Effector memory CD8-positive, alpha-beta T cell (primary cell): ENCODE results near the gene CACNG7.

Experiments used
- ATAC-seq: fragments of 150-1000 bp; cut with Tn5 transposase; replicated peaks from 2 replicates; pipeline ENCODE4 v1.10.0; 2021; ENCODE audit warnings: mild to moderate bottlenecking, moderate library complexity
- DNase-seq, 3 experiments: peaks; one replicate each; pipeline ENCODE4 v3.0.0; 2021
- H3K27ac Mint-ChIP-seq, 2 donors: one replicate each; pipeline ENCODE4 v1.8.0; 2022; ENCODE audit warnings: mild to moderate bottlenecking in 2 of 2, mixed read lengths in 2 of 2, moderate library complexity in 2 of 2
- H3K27me3 Mint-ChIP-seq, 2 donors: one replicate each; pipeline ENCODE4 v1.8.0; 2022; ENCODE audit warnings: mixed read lengths in 2 of 2
- H3K36me3 Mint-ChIP-seq: one replicate; pipeline ENCODE4 v1.8.0; 2022; ENCODE audit warnings: mild to moderate bottlenecking, moderate library complexity, mixed read lengths; ENCODE audit not compliant: insufficient read depth
- H3K4me1 Mint-ChIP-seq, 2 donors: one replicate each; pipeline ENCODE4 v1.8.0; 2022; ENCODE audit warnings: low read depth in 2 of 2, mixed read lengths in 2 of 2
- H3K4me3 Mint-ChIP-seq, 2 donors: one replicate each; pipeline ENCODE4 v1.8.0; 2022; ENCODE audit warnings: mild to moderate bottlenecking in 2 of 2, mixed read lengths in 2 of 2, moderate library complexity in 2 of 2
- H3K9me3 Mint-ChIP-seq, 2 donors: one replicate each; pipeline ENCODE4 v1.8.0; 2022; ENCODE audit warnings: mixed read lengths in 2 of 2

CACNG7 gene

GRCh38 chr19:53993448-53993847 is 84.4 kb downstream of the CACNG7 start:
- Mint-ChIP-seq H3K36me3 (no peaks in the 10 kb centered on the region), H3K27ac (no peak overlapping the region), H3K9me3 (no peaks in the 10 kb centered on the region), H3K4me1 (peaks cover 0 to 4% of the 10 kb centered on the region in 2 donors), H3K27me3 (peaks cover 60 to 62% of the 10 kb centered on the region in 2 donors), H3K4me3 (no peak overlapping the region)
- DNase-seq: no peak
- ATAC-seq: no peak
